Colon (tissue), 2 donors: ENCODE measurements around the gene SYNE1.
"Not testable (repeated sequence)": the region's sequence is repeated elsewhere in the genome, so short reads cannot be mapped to it uniquely, and the experiment has no call there.

ENCODE experiments used
- FAIRE-seq: peaks from 2 replicates; lab custom pipeline; 2012; peaks lifted over from hg19 to GRCh38; lab: Jason Lieb, UNC
- donor health status: control.
- donor health status: control.

SYNE1 gene

GRCh38 chr6:152372945-152373344, 264.2 kb downstream of the SYNE1 start:
- FAIRE-seq: no peak

- FAIRE-seq: no peak
Observed at GRCh38 chr6:152371775-152372174, 265.4 kb downstream of the SYNE1 start.

GRCh38 chr6:152368751-152369624, 268.2 kb downstream of the SYNE1 start:
- FAIRE-seq: no peak

GRCh38 chr6:152364866-152365265, 272.3 kb downstream of the SYNE1 start:
- no peak for FAIRE-seq

GRCh38 chr6:152360034-152360433, 277.1 kb downstream of the SYNE1 start:
- FAIRE-seq: no peak

- no peak for FAIRE-seq
Observed at GRCh38 chr6:152356662-152357061, 280.5 kb downstream of the SYNE1 start.

- no peak for FAIRE-seq
Observed at GRCh38 chr6:152356016-152356415, 281.1 kb downstream of the SYNE1 start.

GRCh38 chr6:152355166-152355565, 282.0 kb downstream of the SYNE1 start:
- no peak for FAIRE-seq

GRCh38 chr6:152353440-152353839, 283.7 kb downstream of the SYNE1 start:
- FAIRE-seq: no peak

GRCh38 chr6:152351742-152352141, 285.4 kb downstream of the SYNE1 start:
- FAIRE-seq: no peak

GRCh38 chr6:152351110-152351509, 286.1 kb downstream of the SYNE1 start:
- FAIRE-seq: no peak

- no peak for FAIRE-seq
Observed at GRCh38 chr6:152348116-152348515, 289.0 kb downstream of the SYNE1 start.

GRCh38 chr6:152343735-152344360, 293.3 kb downstream of the SYNE1 start:
- FAIRE-seq: no peak

GRCh38 chr6:152341596-152341995, 295.6 kb downstream of the SYNE1 start:
- no peak for FAIRE-seq

- FAIRE-seq: no peak
Observed at GRCh38 chr6:152338335-152339125, 298.6 kb downstream of the SYNE1 start.

GRCh38 chr6:152334555-152334954, 302.6 kb downstream of the SYNE1 start:
- FAIRE-seq: no peak

- FAIRE-seq: no peak
Observed at GRCh38 chr6:152330961-152331360, 306.2 kb downstream of the SYNE1 start.

GRCh38 chr6:152329638-152330448, 307.3 kb downstream of the SYNE1 start:
- FAIRE-seq: no peak

- FAIRE-seq: not testable (repeated sequence)
Observed at GRCh38 chr6:152328200-152328599, 309.0 kb downstream of the SYNE1 start.

GRCh38 chr6:152323376-152323775, 313.8 kb downstream of the SYNE1 start:
- no peak for FAIRE-seq

- no peak for FAIRE-seq
Observed at GRCh38 chr6:152318278-152318677, 318.9 kb downstream of the SYNE1 start.

GRCh38 chr6:152316024-152316423, 321.1 kb downstream of the SYNE1 start:
- FAIRE-seq: no peak
